Trophoblast cell (in vitro differentiated cells and primary cell): ENCODE measurements around the gene ZNF567.

Experiments
- DNase-seq, 2 donors: peaks; one replicate each; pipeline ENCODE4 v3.0.0-alpha.2; 2016
- H2AFZ ChIP-seq: 2 replicates; pipeline ENCODE4 v1.6.1; 2013; ENCODE audit warnings: low read length, moderate library complexity, mild to moderate bottlenecking; ENCODE audit not compliant: insufficient read depth, poor library complexity
- H2AK5ac ChIP-seq: 2 replicates; pipeline ENCODE4 v1.6.1; 2013; ENCODE audit warnings: mild to moderate bottlenecking, low read length
- H2BK120ac ChIP-seq: 2 replicates; pipeline ENCODE4 v1.6.1; 2013; ENCODE audit warnings: low read length, mild to moderate bottlenecking, moderate library complexity; ENCODE audit not compliant: insufficient read depth, poor library complexity
- H2BK12ac ChIP-seq: 2 replicates; pipeline ENCODE4 v1.6.1; 2013; ENCODE audit warnings: mild to moderate bottlenecking, low read length, moderate library complexity
- H2BK5ac ChIP-seq: 2 replicates; pipeline ENCODE4 v1.6.1; 2013; ENCODE audit warnings: low read length, low read depth, moderate library complexity, mild to moderate bottlenecking; ENCODE audit not compliant: poor library complexity
- H3K14ac ChIP-seq: 2 replicates; pipeline ENCODE4 v1.6.1; 2013; ENCODE audit warnings: mild to moderate bottlenecking, low read length
- H3K18ac ChIP-seq: 2 replicates; pipeline ENCODE4 v1.6.1; 2013; ENCODE audit warnings: mild to moderate bottlenecking, low read length
- H3K23ac ChIP-seq: 2 replicates; pipeline ENCODE4 v1.6.1; 2013; ENCODE audit warnings: low read length
- H3K27ac ChIP-seq: 2 replicates; pipeline ENCODE4 v1.5.1; 2013; ENCODE audit warnings: low read depth, mild to moderate bottlenecking, inconsistent platforms, low read length, moderate library complexity
- H3K27me3 ChIP-seq: 2 replicates; pipeline ENCODE4 v1.6.1; 2013; ENCODE audit warnings: inconsistent platforms, mild to moderate bottlenecking, low read length, moderate library complexity; ENCODE audit not compliant: insufficient read depth
- H3K36me3 ChIP-seq, 2 experiments: 1 replicate in 1 of 2; 2 replicates in 1 of 2; pipeline ENCODE4 v1.6.1; 2013; ENCODE audit warnings: low read length in 2 of 2, mild to moderate bottlenecking in 2 of 2, moderate library complexity in 1 of 2; ENCODE audit not compliant: insufficient read depth in 2 of 2, control insufficient read depth in 1 of 2
- H3K4ac ChIP-seq: 2 replicates; pipeline ENCODE4 v1.6.1; 2013; ENCODE audit warnings: low read depth, mild to moderate bottlenecking, low read length, moderate library complexity
- H3K4me1 ChIP-seq, 2 experiments: 1 replicate in 1 of 2; 2 replicates in 1 of 2; pipeline ENCODE4 v1.6.1; 2013; ENCODE audit warnings: low read length in 2 of 2, mild to moderate bottlenecking in 2 of 2, moderate library complexity in 1 of 2; ENCODE audit not compliant: insufficient read depth in 2 of 2, control insufficient read depth in 1 of 2
- H3K4me2 ChIP-seq: 2 replicates; pipeline ENCODE4 v1.6.1; 2013; ENCODE audit warnings: inconsistent platforms, mild to moderate bottlenecking, low read length, moderate library complexity
- H3K4me3 ChIP-seq: 2 replicates; pipeline ENCODE4 v1.5.1; 2013; ENCODE audit warnings: mild to moderate bottlenecking, low read depth, low read length, inconsistent platforms
- H3K79me1 ChIP-seq: one replicate; pipeline ENCODE4 v1.6.1; 2013; ENCODE audit warnings: low read length
- H3K79me2 ChIP-seq: 2 replicates; pipeline ENCODE4 v1.6.1; 2013; ENCODE audit warnings: low read length, mild to moderate bottlenecking; ENCODE audit not compliant: control insufficient read depth, insufficient read depth, poor library complexity
- H3K9ac ChIP-seq: 2 replicates; pipeline ENCODE4 v1.6.1; 2013; ENCODE audit warnings: mild to moderate bottlenecking, low read length
- H3K9me3 ChIP-seq: 2 replicates; pipeline ENCODE4 v1.6.1; 2013; ENCODE audit warnings: low read depth, mild to moderate bottlenecking, control low read depth, inconsistent platforms, low read length; ENCODE audit not compliant: insufficient read depth
- H4K12ac ChIP-seq: 2 replicates; pipeline ENCODE4 v1.6.1; 2013; ENCODE audit warnings: low read depth, mild to moderate bottlenecking, low read length, moderate library complexity
- H4K8ac ChIP-seq: 2 replicates; pipeline ENCODE4 v1.6.1; 2013; ENCODE audit warnings: low read depth, mild to moderate bottlenecking, low read length, moderate library complexity
- H4K91ac ChIP-seq: one replicate; pipeline ENCODE4 v1.6.1; 2013; ENCODE audit warnings: low read depth, mild to moderate bottlenecking, low read length, moderate library complexity
- WGBS: extraction: QIAGEN DNeasy Blood & Tissue Kit; methylation state at CpG from one replicate; pipeline ENCODE4 v1.1.7; 2013; ENCODE audit warnings: missing lambda C conversion rate; ENCODE audit not compliant: insufficient read length, insufficient coverage; ENCODE audit errors: extremely low coverage; 5-methylcytosine and 5-hydroxymethylcytosine counted together

The ZNF567 gene

DNA sequence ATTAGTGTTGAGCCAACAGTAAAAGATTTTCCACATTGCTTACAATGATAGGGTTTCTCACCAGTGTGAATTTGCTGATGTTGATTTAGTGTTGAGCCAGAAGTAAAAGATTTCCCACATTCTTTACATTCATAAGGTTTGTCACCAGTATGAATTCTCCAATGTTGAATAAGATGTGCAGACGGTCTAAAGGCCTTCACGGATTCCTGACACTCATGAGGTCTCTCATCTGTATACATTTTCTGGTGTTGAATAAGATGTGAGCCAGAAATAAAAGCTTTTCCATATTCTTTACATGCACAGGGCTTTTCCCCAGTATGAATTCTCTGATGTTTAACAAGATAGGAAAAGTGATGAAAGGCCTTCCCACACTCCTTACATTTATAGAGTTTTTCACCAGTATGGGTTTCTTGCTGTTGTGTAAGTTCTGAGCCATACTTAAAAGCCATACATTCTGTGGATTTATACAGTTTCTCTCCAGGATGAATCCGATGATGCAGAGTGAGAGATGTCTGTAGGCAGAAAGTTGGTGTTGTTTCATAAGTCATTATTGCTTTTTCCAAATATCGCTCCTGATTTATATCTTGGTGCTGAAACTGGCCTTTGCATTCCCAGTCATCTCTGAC, 62.8 kb downstream of the ZNF567 start:
- H4K8ac ChIP-seq = no peak overlapping the region
- H4K91ac ChIP-seq = no peak overlapping the region
- H2AFZ ChIP-seq = no peak overlapping the region
- no peaks in the 10 kb centered on the region for H3K79me2 ChIP-seq
- H3K4me3 ChIP-seq = no peak overlapping the region
- H3K23ac ChIP-seq = no peak overlapping the region
- no peak overlapping the region for H2AK5ac ChIP-seq
- H3K18ac ChIP-seq = no peak overlapping the region
- H3K4ac ChIP-seq = no peak overlapping the region
- H2BK120ac ChIP-seq = no peak overlapping the region
- no CpG with 5 or more reads among the region's 4 CpGs for WGBS
- no peak overlapping the region for H2BK12ac ChIP-seq
- no peak overlapping the region for H4K12ac ChIP-seq
- H3K36me3 ChIP-seq = peaks cover 33 to 64% of the 10 kb centered on the region in 2 experiments
- H3K4me1 ChIP-seq = no peaks in the 10 kb centered on the region
- no peak overlapping the region for H2BK5ac ChIP-seq
- peaks cover 28% of the 10 kb centered on the region for H3K9me3 ChIP-seq
- H3K27me3 ChIP-seq = no peaks in the 10 kb centered on the region
- H3K27ac ChIP-seq = no peak overlapping the region
- no peak overlapping the region for H3K9ac ChIP-seq
- H3K4me2 ChIP-seq = no peak overlapping the region
- H3K79me1 ChIP-seq = no peaks in the 10 kb centered on the region
- H3K14ac ChIP-seq = no peak overlapping the region
- DNase-seq = peak in 1 of 2 donors; percentile 10
